SK-N-SH (cell line): ENCODE measurements around the gene CARMIL3. TPM values are rescaled to one million over a fixed set of nuclear protein-coding genes. Genes with fewer than 3 reads are reported as not detected.

Source experiments
- CTCF ChIA-PET: fragments of 300-600, 350-600 bp; formaldehyde crosslinking; extraction: SDS; loops from one replicate; lab custom pipeline; 2021; lab: Yijun Ruan, JAX
- POLR2A ChIA-PET: fragments of 350-600 bp; sonication (Branson Sonifier 250); formaldehyde crosslinking; extraction: SDS; loops from one replicate; lab custom pipeline; 2020; ENCODE audit warnings: antibody characterized with exemption, inconsistent platforms; lab: Yijun Ruan, JAX
- DNase-seq: peaks from one replicate; pipeline ENCODE4 v3.0.0; 2012
- H2AFZ ChIP-seq: fragments of 200-600 bp; sonication (generic); 2 replicates; pipeline ENCODE4 v1.8.1; 2016; ENCODE audit warnings: antibody characterized with exemption, mild to moderate bottlenecking, low read depth
- H3F3A ChIP-seq: fragments of 200-600 bp; sonication (generic); replicated peaks from 2 replicates; pipeline ENCODE3; 2016; ENCODE audit warnings: antibody characterized with exemption, mild to moderate bottlenecking; ENCODE audit not compliant: insufficient read depth
- H3K27ac ChIP-seq, 2 experiments: fragments of 200-500 bp in 1 of 2; fragments of 200-600 bp in 1 of 2; sonication (Bioruptor generic) in 1 of 2; sonication (generic), shearing (Covaris generic) in 1 of 2; 2 replicates each; pipeline versions ENCODE4 v1.5.1 to v1.6.1; 2014 to 2016; ENCODE audit warnings: low read depth in 2 of 2, inconsistent platforms in 1 of 2, low read length in 1 of 2, mild to moderate bottlenecking in 1 of 2, mixed read lengths in 1 of 2
- H3K27me3 ChIP-seq: fragments of 200-600 bp; sonication (generic), shearing (Covaris generic); 2 replicates; pipeline ENCODE4 v1.6.1; 2016; ENCODE audit warnings: mixed run types; ENCODE audit not compliant: insufficient read depth
- H3K36me3 ChIP-seq, 2 experiments: fragments of 200-500 bp in 1 of 2; fragments of 200-600 bp in 1 of 2; sonication (Bioruptor generic) in 1 of 2; sonication (generic) in 1 of 2; replicated peaks in 1 of 2; 2 replicates each; pipeline versions ENCODE3 to v1.5.1; 2014 to 2016; ENCODE audit warnings: low read length in 1 of 2, mild to moderate bottlenecking in 1 of 2; ENCODE audit not compliant: insufficient read depth in 2 of 2, control insufficient read depth in 1 of 2
- H3K4me1 ChIP-seq, 2 experiments: fragments of 200-500 bp in 1 of 2; fragments of 200-600 bp in 1 of 2; sonication (Bioruptor generic) in 1 of 2; sonication (generic), shearing (Covaris generic) in 1 of 2; 2 replicates each; pipeline versions ENCODE4 v1.5.1 to v1.6.1; 2014 to 2016; ENCODE audit warnings: low read depth in 1 of 2, low read length in 1 of 2, mixed run types in 1 of 2; ENCODE audit not compliant: insufficient read depth in 2 of 2, control insufficient read depth in 1 of 2
- H3K4me2 ChIP-seq: fragments of 200-600 bp; sonication (generic), shearing (Covaris generic); 2 replicates; pipeline ENCODE4 v1.6.1; 2017; ENCODE audit warnings: mixed run types
- H3K4me3 ChIP-seq, 2 experiments: fragments of 200-500 bp in 1 of 2; fragments of 200-600 bp in 1 of 2; sonication (Bioruptor generic) in 1 of 2; sonication (generic), shearing (Covaris generic) in 1 of 2; 2 replicates each; pipeline versions ENCODE4 v1.5.1 to v1.8.1; 2014 to 2016; ENCODE audit warnings: low read depth in 2 of 2, inconsistent platforms in 1 of 2, low read length in 1 of 2, mild to moderate bottlenecking in 1 of 2, mixed read lengths in 1 of 2, moderate library complexity in 1 of 2
- H3K79me2 ChIP-seq: fragments of 200-600 bp; sonication (generic); 2 replicates; pipeline ENCODE4 v1.8.1; 2017; ENCODE audit warnings: mild to moderate bottlenecking; ENCODE audit not compliant: insufficient read depth
- H3K9ac ChIP-seq: fragments of 200-600 bp; sonication (generic); 2 replicates; pipeline ENCODE4 v1.6.1; 2017; ENCODE audit warnings: mixed run types
- H3K9me2 ChIP-seq: fragments of 200-600 bp; sonication (generic); 2 replicates; pipeline ENCODE4 v1.6.1; 2017; ENCODE audit warnings: mixed run types
- H3K9me3 ChIP-seq: fragments of 200-600 bp; sonication (generic); 2 replicates; pipeline ENCODE4 v1.6.1; 2017; ENCODE audit warnings: mixed run types, mild to moderate bottlenecking, moderate library complexity
- H4K20me1 ChIP-seq: fragments of 200-600 bp; sonication (generic); 2 replicates; pipeline ENCODE4 v1.6.1; 2017; ENCODE audit warnings: mild to moderate bottlenecking, mixed run types; ENCODE audit not compliant: insufficient read depth
- CTCF ChIP-seq: fragments of 200-600 bp; sonication (generic); IDR thresholded peaks from 2 replicates; pipeline ENCODE4 v1.6.1; 2017; ENCODE audit warnings: antibody characterized with exemption, mild to moderate bottlenecking, moderate library complexity
- FOXJ3 ChIP-seq: sonication (generic); formaldehyde crosslinking; IDR thresholded peaks from 2 replicates; pipeline ENCODE4 v1.5.1; 2020; ENCODE audit warnings: mild to moderate bottlenecking, missing genetic modification reagents
- FOXM1 ChIP-seq: IDR thresholded peaks from 2 replicates; pipeline ENCODE4 v1.4.0; 2012; ENCODE audit warnings: low read depth, mild to moderate bottlenecking
- GATA2 ChIP-seq: sonication (generic); formaldehyde crosslinking; IDR thresholded peaks from 2 replicates; pipeline ENCODE4 v1.5.0; 2020; ENCODE audit warnings: mild to moderate bottlenecking, missing genetic modification reagents
- JUND ChIP-seq: IDR thresholded peaks from 2 replicates; pipeline ENCODE4 v1.4.0; 2012
- NRF1 ChIP-seq: IDR thresholded peaks from 2 replicates; pipeline ENCODE4 v1.6.1; 2012; ENCODE audit warnings: low read depth, mild to moderate bottlenecking, low read length
- PBX3 ChIP-seq: IDR thresholded peaks from 2 replicates; pipeline ENCODE4; 2012
- REST ChIP-seq: IDR thresholded peaks from 2 replicates; pipeline ENCODE4 v1.6.1; 2012; ENCODE audit warnings: mild to moderate bottlenecking, low read depth, low read length, moderate library complexity
- RXRA ChIP-seq: IDR thresholded peaks from 2 replicates; pipeline ENCODE4 v1.4.0; 2012; ENCODE audit warnings: low read depth, mild to moderate bottlenecking, borderline replicate concordance
- TAF1 ChIP-seq: IDR thresholded peaks from 2 replicates; pipeline ENCODE4 v1.6.1; 2012; ENCODE audit warnings: low read depth, mild to moderate bottlenecking, low read length, moderate library complexity, borderline replicate concordance
- USF1 ChIP-seq: IDR thresholded peaks from 2 replicates; pipeline ENCODE4 v1.4.0; 2012; ENCODE audit warnings: low read depth, borderline replicate concordance
- YY1 ChIP-seq: IDR thresholded peaks from 2 replicates; pipeline ENCODE4 v1.4.0; 2012; ENCODE audit warnings: low read depth, mild to moderate bottlenecking
- WGBS: methylation state at CpG from one replicate; pipeline ENCODE4 v1.1.6; 2017; ENCODE audit warnings: low lambda C conversion rate; 5-methylcytosine and 5-hydroxymethylcytosine counted together
- polyA plus RNA-seq, 3 experiments: library from polyadenylated mRNA; depleted of rRNA; stranded (reverse); fragments of >200 nt; gene quantifications; 2 replicates each; pipeline ENCODE4 v1.2.3, GENCODE V29; 2012

Gene CARMIL3
- polyA plus RNA-seq, 1 of the 3 experiments (the other 2 are of a cell fraction), result 0.43 TPM

GRCh38 chr14:24069411-24069735 lies 17.6 kb downstream of the CARMIL3 start:
- Histone ChIP-seq H3K27me3 (no peaks in the 10 kb centered on the region; the same call in 1 of the 2 replicates), H3K4me1 (no peaks in the 10 kb centered on the region; a peak in 1 of 4 replicates), H2AFZ (no peak overlapping the region), H3F3A (no peaks in the 10 kb centered on the region), H3K9ac (no peak overlapping the region), H3K36me3 (no peaks in the 10 kb centered on the region), H3K9me3 (no peaks in the 10 kb centered on the region), H3K4me3 (no peak overlapping the region), H3K79me2 (no peaks in the 10 kb centered on the region), H3K9me2 (no peaks in the 10 kb centered on the region), H4K20me1 (no peaks in the 10 kb centered on the region), H3K27ac (no peak overlapping the region), H3K4me2 (no peak overlapping the region)
- POLR2A ChIA-PET, result interaction anchor here (2.0 kb wide), 1 partner anchor 10 kb away, joined by 6 read pairs; no protein-coding TSS in a partner anchor
- TF ChIP-seq JUND, result no peak
- TF ChIP-seq GATA2, result no peak
- no peak for TF ChIP-seq PBX3
- no peak for TF ChIP-seq FOXM1
- TF ChIP-seq YY1, result no peak
- no peak for TF ChIP-seq RXRA
- TF ChIP-seq CTCF, result no peak
- no peak for TF ChIP-seq NRF1
- TF ChIP-seq TAF1, result no peak
- TF ChIP-seq REST, result no peak
- no peak for TF ChIP-seq FOXJ3
- TF ChIP-seq USF1, result no peak
- CTCF ChIA-PET, result interaction anchor here (0.9 to 42.8 kb wide), 4 partner anchors 10 to 91 kb away, joined by 3 to 1159 read pairs (median 151); partner anchors contain the start of genes IRF9 and PCK2
- DNase-seq, result no peak
- WGBS, result 100% methylated on average over 1 of the region's 6 CpGs
